Measurements from ENCODE around the gene TOPBP1.

DNA sequence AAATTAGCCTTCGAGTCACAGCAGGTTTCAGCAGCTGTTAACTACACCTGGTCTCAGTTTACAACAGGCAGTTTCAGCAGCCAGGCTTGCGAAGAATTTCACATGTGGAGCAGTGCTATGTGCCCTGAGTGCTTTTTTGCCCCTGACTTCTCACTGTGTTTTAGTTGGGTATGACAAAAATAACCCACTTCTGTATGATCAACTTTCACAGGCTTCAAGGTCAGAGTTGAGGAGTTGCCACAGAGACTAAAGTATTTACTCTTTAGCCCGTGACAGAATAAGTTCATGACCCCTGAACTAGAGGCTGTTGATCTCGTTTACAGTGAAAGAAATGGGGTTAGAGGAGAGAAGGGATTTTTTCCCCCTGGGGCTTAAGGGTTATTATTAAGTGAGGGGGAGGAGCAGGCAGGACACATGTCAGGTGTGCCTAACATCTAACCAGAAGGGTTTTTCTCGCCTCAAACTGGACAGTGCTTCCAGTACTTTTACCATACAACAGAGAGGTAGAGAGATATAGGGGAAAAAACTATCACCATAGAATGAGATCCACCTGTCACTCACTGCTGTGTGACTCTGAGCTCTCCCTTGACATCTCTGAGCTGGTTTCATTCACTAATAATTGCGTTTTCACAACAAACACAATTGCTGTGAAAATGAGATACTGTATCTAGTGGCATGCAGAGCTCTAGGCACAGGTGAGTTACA is 14.0 kb upstream of the TOPBP1 start:
- TF ChIP-seq GATA2 (IDR thresholded peaks at IDR 0.05; ENCODE audit: low read depth, low read length), result no peak
- no peak for TF ChIP-seq GATA3 (IDR thresholded peaks at IDR 0.05; ENCODE audit: low read depth, low read length)

All from SH-SY5Y (cell line).